ENCODE data around the gene NFE2L1.
"Not testable (repeated sequence)": the region's sequence is repeated elsewhere in the genome, so short reads cannot be mapped to it uniquely, and the experiment has no call there.

The NFE2L1 gene

GRCh38 chr17:48047741-48048383 is at the start of gene NFE2L1:
NFE2L1 (plus strand) TSS chr17:48048359; CDS start chr17:48051119, 2,760 bp downstream.
- peak; percentile 96 for DNase-seq

GRCh38 chr17:47999582-47999981 is 48.6 kb upstream of the NFE2L1 start:
- DNase-seq = no peak

GRCh38 chr17:48001197-48001596 is 47.0 kb upstream of the NFE2L1 start:
- no peak for DNase-seq

GRCh38 chr17:48001657-48002056 is 46.5 kb upstream of the NFE2L1 start:
- not testable (repeated sequence) for DNase-seq

GRCh38 chr17:48002266-48002915 is 45.8 kb upstream of the NFE2L1 start:
- DNase-seq = no peak

- DNase-seq = no peak
These were observed 45.2 kb upstream of the NFE2L1 start for GRCh38 chr17:48002916-48003416.

- DNase-seq = no peak
These were observed 44.6 kb upstream of the NFE2L1 start for GRCh38 chr17:48003417-48004151.

- no peak for DNase-seq
These were observed 43.2 kb upstream of the NFE2L1 start for GRCh38 chr17:48004983-48005382.

- no peak for DNase-seq
These were observed 41.0 kb upstream of the NFE2L1 start for GRCh38 chr17:48006936-48007709.

GRCh38 chr17:48010193-48010592 is 38.0 kb upstream of the NFE2L1 start:
- no peak for DNase-seq

GRCh38 chr17:48011405-48012150 is 36.6 kb upstream of the NFE2L1 start:
- DNase-seq = peak; percentile 46

- peak; percentile 62 for DNase-seq
These were observed 36.0 kb upstream of the NFE2L1 start for GRCh38 chr17:48012151-48012520.

- DNase-seq = no peak
These were observed 35.5 kb upstream of the NFE2L1 start for GRCh38 chr17:48012654-48013053.

- DNase-seq = no peak
These were observed 34.1 kb upstream of the NFE2L1 start for GRCh38 chr17:48013876-48014594.

GRCh38 chr17:48014595-48015111 is 33.5 kb upstream of the NFE2L1 start:
- no peak for DNase-seq

- DNase-seq = no peak
These were observed 32.0 kb upstream of the NFE2L1 start for GRCh38 chr17:48016112-48016511.

- DNase-seq = not testable (repeated sequence)
These were observed 30.4 kb upstream of the NFE2L1 start for GRCh38 chr17:48017817-48018158.

GRCh38 chr17:48021934-48022333 is 26.2 kb upstream of the NFE2L1 start:
- DNase-seq = no peak

GRCh38 chr17:48022901-48023300 is 25.3 kb upstream of the NFE2L1 start:
- no peak for DNase-seq

GRCh38 chr17:48023400-48024148 is 24.6 kb upstream of the NFE2L1 start:
- DNase-seq = peak; percentile 43

Data from stimulated activated CD4-positive, alpha-beta T cell treated with anti-CD3 and anti-CD28 coated beads, Interleukin-4, amount 100 ng/mL, for 1 hour (primary cell).